ENCODE data around the gene SHOX. TPM values are rescaled to one million over a fixed set of nuclear protein-coding genes. Genes with fewer than 3 reads are reported as not detected.

SHOX gene
- total RNA-seq, 1 donor from 2014 or later: not detected

DNA sequence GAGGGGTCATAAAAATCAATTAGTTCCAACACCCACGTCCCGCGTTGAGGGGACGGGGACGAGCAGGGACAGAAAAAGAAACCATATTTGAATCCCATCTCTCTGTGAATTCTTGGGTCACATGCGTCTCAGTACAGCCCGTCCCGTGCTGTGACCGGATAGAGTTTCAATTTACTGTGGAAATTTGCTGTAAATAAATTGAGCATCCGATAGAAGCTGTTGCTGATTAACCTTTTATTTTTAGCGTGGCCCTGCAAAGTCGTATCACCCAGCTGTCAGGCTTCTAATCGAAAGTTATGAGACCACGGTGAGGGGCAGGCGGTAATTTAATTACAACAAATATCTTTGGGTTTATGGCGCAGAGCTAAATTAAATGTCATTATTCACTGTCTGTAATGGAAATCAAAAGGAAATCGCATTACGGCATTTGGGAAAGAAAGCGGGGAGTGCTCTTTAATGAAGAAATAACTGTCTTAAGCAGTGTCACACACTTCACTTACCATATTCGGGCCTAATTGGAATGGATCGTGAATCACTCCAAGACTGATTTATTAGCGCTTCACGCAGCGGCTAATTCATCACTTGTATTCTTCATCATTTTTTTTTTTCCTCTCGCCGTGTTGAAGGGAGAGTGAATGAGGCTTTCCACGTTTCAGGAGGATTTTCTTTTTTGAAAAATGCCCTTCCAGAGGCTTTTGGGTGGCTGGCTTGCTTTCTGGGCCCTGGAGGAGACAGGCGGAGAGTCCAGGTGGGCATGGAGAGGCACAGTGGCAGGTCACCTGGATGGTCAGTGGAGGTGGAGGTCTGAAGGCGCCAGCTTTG is 7.3 kb downstream of the SHOX start:
- Mint-ChIP-seq H3K4me3 (ENCODE audit: low read depth) (no peak overlapping the region), H3K27me3 (peaks cover 89% of the 10 kb centered on the region), H3K9me3 (ENCODE audit: low read depth) (no peaks in the 10 kb centered on the region), H3K4me1 (ENCODE audit: low read depth) (no peaks in the 10 kb centered on the region), H3K27ac (no peak overlapping the region), H3K36me3 (ENCODE audit: insufficient read depth) (no peaks in the 10 kb centered on the region)
- TF ChIP-seq, protein P1, sequence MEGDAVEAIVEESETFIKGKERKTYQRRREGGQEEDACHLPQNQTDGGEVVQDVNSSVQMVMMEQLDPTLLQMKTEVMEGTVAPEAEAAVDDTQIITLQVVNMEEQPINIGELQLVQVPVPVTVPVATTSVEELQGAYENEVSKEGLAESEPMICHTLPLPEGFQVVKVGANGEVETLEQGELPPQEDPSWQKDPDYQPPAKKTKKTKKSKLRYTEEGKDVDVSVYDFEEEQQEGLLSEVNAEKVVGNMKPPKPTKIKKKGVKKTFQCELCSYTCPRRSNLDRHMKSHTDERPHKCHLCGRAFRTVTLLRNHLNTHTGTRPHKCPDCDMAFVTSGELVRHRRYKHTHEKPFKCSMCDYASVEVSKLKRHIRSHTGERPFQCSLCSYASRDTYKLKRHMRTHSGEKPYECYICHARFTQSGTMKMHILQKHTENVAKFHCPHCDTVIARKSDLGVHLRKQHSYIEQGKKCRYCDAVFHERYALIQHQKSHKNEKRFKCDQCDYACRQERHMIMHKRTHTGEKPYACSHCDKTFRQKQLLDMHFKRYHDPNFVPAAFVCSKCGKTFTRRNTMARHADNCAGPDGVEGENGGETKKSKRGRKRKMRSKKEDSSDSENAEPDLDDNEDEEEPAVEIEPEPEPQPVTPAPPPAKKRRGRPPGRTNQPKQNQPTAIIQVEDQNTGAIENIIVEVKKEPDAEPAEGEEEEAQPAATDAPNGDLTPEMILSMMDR (IDR thresholded peaks at IDR 0.05; ENCODE audit: unreplicated experiment): no peak
- DNase-seq (ENCODE audit: low spot score, unreplicated experiment): no peak

DNA sequence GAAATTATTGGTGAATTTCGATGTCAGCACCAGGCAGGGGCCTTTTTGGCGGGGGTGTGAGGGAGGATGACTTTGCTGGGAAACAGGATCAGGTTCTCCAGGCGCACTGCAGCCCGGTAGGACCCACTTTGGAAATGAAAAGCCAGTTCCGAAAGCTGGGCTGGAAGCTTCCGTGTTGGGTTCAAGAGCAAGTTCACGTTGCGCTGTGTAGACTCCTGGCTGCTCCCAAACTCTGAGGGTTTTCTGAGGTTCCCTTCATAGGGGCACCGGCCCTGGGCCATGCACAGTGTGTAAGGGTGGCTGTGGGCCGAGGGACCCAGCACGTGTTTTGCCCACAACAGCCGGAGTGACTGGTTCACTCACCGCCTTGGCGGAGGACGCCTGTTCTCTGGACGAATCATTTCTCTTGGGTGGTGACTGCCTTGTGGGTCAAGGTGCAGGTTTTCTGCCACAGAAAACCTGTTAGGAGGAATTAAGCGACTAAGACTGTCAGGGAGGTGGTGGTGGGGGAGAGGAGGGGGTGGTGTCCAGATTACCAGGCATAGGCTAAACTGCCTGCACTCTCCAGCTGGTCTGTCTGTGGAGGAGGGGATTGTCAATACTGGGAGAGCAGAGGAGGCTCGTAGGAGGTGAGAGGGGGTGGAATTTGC is 8.0 kb downstream of the SHOX start:
- Mint-ChIP-seq H3K36me3 (ENCODE audit: insufficient read depth) (no peaks in the 10 kb centered on the region), H3K27ac (no peak overlapping the region), H3K4me1 (ENCODE audit: low read depth) (no peaks in the 10 kb centered on the region), H3K27me3 (peaks cover 86% of the 10 kb centered on the region), H3K4me3 (ENCODE audit: low read depth) (no peak overlapping the region), H3K9me3 (ENCODE audit: low read depth) (no peaks in the 10 kb centered on the region)
- DNase-seq (ENCODE audit: low spot score, unreplicated experiment): no peak
- TF ChIP-seq, protein P1 (IDR thresholded peaks at IDR 0.05; ENCODE audit: unreplicated experiment): no peak

DNA sequence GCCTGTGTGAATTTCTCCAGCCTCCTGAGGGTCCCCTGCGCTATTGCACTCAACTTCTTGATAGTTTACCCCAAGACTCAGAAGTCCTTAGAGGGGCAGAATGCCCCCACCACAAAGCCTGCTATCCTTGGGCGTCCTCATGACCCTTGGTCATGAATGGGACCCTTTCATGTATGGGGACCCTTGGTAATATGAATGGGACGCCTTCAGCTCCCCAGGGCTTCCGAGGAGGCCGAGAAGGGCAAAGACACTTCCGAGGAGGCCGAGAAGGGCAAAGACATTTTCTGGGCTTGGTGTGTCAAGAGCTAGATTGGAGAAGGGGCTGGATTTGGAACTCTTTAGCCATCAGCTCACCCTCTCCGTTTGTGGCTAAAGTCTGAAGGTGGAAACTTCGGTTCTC is 8.6 kb downstream of the SHOX start:
- H3K4me3 Mint-ChIP-seq (ENCODE audit: low read depth): no peak overlapping the region
- no peaks in the 10 kb centered on the region for H3K4me1 Mint-ChIP-seq (ENCODE audit: low read depth)
- TF ChIP-seq, protein P1 (IDR thresholded peaks at IDR 0.05; ENCODE audit: unreplicated experiment): no peak
- H3K27me3 Mint-ChIP-seq: peaks cover 83% of the 10 kb centered on the region
- no peaks in the 10 kb centered on the region for H3K36me3 Mint-ChIP-seq (ENCODE audit: insufficient read depth)
- DNase-seq (ENCODE audit: low spot score, unreplicated experiment): no peak
- no peaks in the 10 kb centered on the region for H3K9me3 Mint-ChIP-seq (ENCODE audit: low read depth)
- H3K27ac Mint-ChIP-seq: no peak overlapping the region

DNA sequence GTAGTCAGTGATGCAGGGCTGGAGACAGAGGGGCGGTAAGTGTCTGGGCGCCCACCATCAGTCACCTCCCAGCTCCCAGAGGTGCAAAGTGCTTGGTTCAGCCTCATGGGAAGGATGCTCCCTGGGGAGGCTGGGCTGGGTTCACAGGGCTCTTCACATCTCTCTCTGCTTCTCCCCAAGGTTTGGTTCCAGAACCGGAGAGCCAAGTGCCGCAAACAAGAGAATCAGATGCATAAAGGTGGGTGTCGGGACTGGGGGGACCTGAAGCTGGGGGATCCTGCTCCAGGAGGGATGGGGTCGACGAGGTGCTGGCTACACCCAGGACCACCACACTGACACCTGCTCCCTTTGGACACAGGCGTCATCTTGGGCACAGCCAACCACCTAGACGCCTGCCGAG is 10.1 kb downstream of the SHOX start:
- H3K27ac Mint-ChIP-seq: no peak overlapping the region
- no peaks in the 10 kb centered on the region for H3K36me3 Mint-ChIP-seq (ENCODE audit: insufficient read depth)
- H3K4me3 Mint-ChIP-seq (ENCODE audit: low read depth): no peak overlapping the region
- H3K27me3 Mint-ChIP-seq: peaks cover 82% of the 10 kb centered on the region
- TF ChIP-seq, protein P1 (IDR thresholded peaks at IDR 0.05; ENCODE audit: unreplicated experiment): no peak
- H3K4me1 Mint-ChIP-seq (ENCODE audit: low read depth): no peaks in the 10 kb centered on the region
- no peaks in the 10 kb centered on the region for H3K9me3 Mint-ChIP-seq (ENCODE audit: low read depth)
- no peak for DNase-seq (ENCODE audit: low spot score, unreplicated experiment)

DNA sequence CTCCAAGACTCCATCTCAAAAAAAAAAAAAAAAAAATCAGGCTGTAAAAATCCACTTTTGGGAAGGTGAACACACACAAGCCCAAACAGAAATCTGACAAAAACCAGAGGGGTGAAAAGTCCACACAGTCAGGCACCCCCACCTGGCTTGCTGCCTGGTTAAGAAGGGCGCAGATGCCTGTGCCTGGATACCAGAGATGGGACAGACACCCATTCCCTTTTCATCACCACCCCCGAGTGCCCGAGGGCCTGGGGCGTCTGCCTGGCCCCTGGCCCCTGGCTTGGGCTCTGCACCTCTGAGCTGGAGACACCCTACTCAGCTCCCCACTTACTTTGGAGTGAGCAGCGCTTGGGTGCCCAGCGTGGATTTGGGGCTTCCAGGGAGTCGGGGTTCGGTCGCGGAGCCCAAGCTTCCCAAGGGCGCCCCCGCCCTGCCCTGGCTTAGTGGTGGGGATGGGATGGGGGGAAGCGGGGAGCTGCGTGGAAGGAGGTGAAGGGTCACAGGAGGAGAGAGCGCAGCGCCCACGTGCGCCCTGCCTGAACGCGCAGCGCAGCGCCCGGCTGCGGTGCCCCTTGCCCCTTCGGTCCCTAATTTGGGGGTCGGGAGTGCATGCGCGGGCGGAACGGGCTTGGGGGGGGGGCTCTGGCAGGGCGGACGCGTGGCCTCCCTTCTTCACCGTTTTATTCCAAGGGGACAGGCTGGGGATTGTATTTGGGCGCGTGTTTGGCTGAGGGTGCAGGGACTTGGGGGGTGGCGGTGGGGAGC is 11.3 kb downstream of the SHOX start:
- Mint-ChIP-seq H3K27me3 (peaks cover 88% of the 10 kb centered on the region), H3K36me3 (ENCODE audit: insufficient read depth) (no peaks in the 10 kb centered on the region), H3K27ac (no peak overlapping the region)

More for the DNA sequence above, 11.3 kb downstream of the SHOX start:
- peak; percentile 3 for DNase-seq (ENCODE audit: low spot score, unreplicated experiment)
- Mint-ChIP-seq H3K9me3 (ENCODE audit: low read depth) (no peaks in the 10 kb centered on the region), H3K4me1 (ENCODE audit: low read depth) (no peaks in the 10 kb centered on the region), H3K4me3 (ENCODE audit: low read depth) (no peak overlapping the region)
- TF ChIP-seq, protein P1 (IDR thresholded peaks at IDR 0.05; ENCODE audit: unreplicated experiment): no peak

Measured in progenitor cell of endocrine pancreas (in vitro differentiated cells).